SU-DHL-6 (cell line): Measurements from ENCODE around the gene ZMAT3.

Experiments
- EZH2phosphoT487 ChIP-seq: fragments of 200-600 bp; sonication (generic), shearing (Covaris generic); conservative IDR thresholded peaks from 2 replicates; pipeline ENCODE4 v1.6.1; 2018; ENCODE audit warnings: mild to moderate bottlenecking, antibody characterized with exemption, low read length, moderate library complexity, mixed read lengths
- TF ChIP-seq, protein P1 (sequence below): fragments of 200-600 bp; sonication (generic); IDR thresholded peaks from one replicate; pipeline ENCODE4 v1.5.1; 2017; ENCODE audit warnings: antibody characterized with exemption, mild to moderate bottlenecking, low read length, moderate library complexity; ENCODE audit not compliant: insufficient read depth, poor library complexity, severe bottlenecking

DNA sequence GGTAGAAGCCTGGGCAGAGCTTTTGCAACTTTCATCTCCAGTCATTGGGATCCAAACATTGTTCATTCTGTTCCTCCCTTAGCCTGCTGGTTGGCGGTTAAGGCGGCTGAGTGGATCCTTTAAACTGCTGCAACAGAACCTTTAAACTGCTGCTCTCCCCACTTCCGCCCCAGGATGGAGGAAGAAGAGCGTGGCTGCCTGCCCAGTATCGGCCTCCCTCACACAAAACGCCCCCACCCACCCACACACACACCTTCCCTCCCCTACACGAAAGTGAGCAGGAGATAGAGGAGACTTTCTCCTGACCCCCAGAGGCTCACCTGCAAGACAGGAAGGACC, 460 bp upstream of the ZMAT3 start:
- TF ChIP-seq, protein P1, sequence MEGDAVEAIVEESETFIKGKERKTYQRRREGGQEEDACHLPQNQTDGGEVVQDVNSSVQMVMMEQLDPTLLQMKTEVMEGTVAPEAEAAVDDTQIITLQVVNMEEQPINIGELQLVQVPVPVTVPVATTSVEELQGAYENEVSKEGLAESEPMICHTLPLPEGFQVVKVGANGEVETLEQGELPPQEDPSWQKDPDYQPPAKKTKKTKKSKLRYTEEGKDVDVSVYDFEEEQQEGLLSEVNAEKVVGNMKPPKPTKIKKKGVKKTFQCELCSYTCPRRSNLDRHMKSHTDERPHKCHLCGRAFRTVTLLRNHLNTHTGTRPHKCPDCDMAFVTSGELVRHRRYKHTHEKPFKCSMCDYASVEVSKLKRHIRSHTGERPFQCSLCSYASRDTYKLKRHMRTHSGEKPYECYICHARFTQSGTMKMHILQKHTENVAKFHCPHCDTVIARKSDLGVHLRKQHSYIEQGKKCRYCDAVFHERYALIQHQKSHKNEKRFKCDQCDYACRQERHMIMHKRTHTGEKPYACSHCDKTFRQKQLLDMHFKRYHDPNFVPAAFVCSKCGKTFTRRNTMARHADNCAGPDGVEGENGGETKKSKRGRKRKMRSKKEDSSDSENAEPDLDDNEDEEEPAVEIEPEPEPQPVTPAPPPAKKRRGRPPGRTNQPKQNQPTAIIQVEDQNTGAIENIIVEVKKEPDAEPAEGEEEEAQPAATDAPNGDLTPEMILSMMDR = no peak
- TF ChIP-seq EZH2phosphoT487 = no peak
